ENCODE measurements around the gene DGKI.
"Not testable (repeated sequence)": the region's sequence is repeated elsewhere in the genome, so short reads cannot be mapped to it uniquely, and the experiment has no call there.

Gene DGKI

DNA sequence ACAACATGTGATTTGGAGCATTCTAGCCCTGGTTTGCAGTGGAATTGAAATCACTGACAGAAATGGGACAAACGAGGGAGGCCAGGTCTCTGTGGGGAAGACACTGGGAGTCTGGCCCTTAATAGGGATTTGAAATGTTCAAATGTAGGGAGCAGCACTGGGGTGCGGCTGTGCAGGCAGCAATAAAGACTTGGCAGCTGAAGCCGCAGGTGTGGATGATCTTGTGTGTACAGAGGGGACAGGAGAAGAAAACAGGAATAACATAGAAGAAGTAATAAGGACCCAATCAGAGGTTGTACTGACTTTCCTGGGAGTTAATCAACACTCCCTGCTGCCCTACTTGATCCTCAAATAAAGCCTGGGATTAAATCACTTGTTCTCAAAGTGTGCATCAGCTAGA is 375.6 kb downstream of the DGKI start:
- DNase-seq (ENCODE audit: low spot score): no peak

DNA sequence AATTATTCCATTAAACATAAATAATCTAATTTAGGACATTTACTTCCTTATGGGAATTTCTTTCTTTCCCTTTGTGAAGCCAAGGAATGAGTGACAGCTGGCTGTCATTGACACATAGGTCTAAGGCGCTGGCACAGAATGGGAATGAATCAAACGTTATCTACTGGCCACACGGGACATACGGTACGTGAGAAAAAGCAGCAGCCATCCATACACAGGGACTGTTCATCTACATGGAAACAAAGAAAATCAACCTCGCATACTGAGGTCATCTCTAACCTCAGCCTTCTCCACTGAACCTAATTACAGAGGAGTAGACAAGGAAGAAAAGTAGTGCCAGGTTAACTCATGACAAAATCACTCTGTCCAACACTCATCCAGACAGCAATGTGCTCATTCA is 376.9 kb downstream of the DGKI start:
- no peak for DNase-seq (ENCODE audit: low spot score)

DNA sequence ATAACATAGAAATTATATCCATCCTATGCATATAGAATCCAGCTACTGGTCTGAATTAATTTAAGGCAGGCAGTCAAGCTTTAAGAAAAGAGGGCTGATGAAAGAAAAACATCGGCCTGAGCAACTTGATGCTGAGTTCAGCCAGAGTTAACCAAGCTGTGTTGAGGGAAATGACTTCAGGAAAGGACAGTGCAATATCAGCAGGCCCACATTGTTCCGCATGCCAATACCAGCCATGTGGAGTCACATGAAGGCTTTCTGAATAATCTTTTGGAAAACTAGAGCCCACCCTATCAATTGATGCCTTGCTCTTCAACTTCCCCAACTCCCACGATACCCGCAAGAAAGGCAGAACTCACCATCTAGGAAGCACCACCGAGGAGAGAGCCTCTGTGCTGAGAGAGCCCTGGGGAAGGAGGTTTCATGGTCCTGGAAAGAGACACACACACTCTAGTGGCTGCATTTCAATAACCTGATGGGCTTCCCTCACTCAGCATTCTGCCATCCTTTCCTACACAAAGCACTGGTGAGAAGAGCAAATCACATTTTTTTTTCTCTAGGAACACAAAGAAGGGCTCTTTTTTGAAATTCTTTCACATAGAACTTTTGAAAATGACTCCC is 377.5 kb downstream of the DGKI start:
- no peak for DNase-seq (ENCODE audit: low spot score)

DNA sequence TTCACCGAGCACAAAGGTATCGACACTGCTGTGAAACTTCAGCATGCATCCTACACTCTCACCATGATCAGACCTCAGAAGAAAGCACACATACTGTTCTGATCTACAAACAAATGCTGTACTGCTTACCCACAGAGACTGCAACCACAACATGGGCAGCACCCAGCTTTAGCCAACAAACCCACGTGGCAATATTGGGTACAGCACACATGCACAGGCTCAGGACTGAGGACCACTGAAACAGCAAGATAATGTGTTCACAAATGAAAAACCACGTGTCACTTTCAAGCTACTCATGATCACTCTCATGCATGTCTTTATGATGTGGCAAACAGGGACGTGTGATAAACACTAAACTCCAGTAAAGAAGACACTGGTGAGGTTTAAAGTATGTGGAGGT is 383.9 kb downstream of the DGKI start:
- DNase-seq (ENCODE audit: low spot score): no peak

DNA sequence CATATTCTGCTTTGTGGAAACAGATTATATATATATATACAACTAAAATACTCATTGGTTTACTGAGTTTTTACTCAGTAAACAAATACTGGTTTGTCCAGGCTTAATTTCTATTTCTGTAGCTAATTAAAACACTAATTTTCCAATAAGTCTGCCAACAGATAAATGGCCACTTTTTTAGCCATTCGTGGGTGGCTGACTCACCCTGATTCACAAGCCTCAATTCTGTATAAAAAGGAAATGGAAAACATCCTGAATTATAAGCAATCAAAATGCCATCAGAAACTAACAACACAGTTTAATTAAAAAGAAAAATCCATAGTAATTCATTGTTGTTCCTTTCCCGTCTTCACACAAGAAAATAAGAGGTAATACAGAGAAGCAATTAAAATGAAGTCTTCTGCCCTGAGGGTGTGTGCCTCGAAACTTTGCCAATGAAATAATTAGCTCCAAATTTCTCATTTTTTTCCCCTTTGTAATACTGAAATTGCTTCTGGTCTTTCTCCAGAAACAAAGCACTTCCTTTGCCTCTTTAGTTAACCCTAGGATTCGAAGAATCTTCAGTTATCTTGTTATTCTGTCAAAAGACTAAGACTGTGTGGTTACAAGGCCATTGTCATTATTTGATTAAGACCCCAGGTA is 384.6 kb downstream of the DGKI start:
- peak; percentile 30 for DNase-seq (ENCODE audit: low spot score)

DNA sequence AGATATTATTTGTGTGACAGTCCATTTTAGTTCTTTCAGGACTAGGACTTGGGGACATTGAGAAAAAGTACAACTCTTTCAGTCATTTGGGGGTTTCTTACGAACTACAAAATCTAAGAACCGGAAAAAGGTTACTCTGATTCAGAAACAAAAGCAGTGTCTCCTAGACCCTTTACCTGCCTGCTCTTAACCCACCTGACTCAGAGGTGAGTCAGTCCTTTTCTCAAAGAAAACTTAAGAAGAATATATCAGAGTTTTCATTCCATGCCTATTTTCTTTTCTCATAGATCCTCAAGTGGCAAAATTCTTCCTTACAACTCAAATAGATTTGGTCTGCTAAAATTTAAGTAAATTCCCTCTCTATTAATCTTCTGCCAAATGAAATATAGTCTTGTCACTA is 388.4 kb downstream of the DGKI start:
- no peak for DNase-seq (ENCODE audit: low spot score)

DNA sequence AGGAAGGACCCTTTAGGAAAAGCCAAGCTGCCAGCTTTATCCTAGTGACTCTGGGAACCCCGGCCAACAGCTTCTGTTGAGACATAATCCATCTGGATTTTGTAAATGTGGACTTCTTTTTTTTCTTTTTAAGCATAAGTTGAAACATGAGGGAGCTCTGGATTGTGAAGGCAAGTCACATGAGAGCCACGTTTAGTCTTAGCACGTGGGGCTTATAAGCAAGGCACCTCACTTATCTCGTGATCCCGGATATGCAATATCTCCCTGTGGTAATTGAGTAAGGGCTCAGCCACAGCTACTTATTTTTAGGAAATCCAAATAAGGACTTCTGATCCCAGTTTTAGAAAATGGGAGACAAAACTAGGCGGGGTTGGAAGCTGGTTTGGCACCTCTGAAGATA is 392.0 kb downstream of the DGKI start:
- DNase-seq (ENCODE audit: low spot score): peak; percentile 58

DNA sequence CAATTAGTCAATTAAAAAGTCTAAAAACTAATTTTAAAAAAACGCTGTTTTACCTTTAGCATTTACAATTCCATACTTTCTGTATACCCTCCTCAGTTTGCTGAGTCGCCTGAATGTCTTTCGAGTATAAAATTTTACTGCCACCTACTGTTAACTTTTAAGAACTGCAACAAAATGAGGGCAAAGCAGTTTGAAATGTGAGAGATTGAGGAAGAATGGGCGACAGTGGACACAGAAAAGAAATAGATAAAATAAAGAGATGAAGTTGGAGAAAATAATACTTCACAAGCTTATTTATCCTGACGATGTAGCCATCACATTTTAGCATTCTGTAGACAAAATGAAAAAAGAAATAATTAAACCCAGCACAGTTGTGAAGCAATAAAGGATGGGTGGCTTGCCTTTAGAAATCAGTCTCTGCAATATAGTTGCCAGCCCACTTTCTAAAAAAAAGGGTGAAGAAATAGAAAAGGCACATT is 392.5 kb downstream of the DGKI start:
- peak; percentile 49 for DNase-seq (ENCODE audit: low spot score)

DNA sequence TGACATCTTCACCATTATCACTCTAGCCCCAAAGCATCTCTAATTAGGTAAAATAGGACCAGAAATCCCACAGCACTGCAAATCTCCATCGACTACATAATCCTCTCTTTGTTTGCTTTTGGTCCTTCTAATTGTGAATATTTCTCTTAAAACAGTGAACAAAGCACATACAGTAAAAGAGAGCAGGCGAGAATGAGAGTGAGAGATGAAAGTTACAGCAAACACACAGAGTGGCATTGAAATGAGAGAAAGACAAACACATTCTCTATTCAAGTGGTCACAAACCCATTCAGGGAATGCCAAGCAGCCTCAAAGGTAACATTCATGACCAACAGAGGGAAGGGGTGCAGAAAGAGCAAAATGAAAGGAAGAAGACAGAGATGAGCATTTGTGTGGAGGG is 393.4 kb downstream of the DGKI start:
- DNase-seq (ENCODE audit: low spot score): no peak

DNA sequence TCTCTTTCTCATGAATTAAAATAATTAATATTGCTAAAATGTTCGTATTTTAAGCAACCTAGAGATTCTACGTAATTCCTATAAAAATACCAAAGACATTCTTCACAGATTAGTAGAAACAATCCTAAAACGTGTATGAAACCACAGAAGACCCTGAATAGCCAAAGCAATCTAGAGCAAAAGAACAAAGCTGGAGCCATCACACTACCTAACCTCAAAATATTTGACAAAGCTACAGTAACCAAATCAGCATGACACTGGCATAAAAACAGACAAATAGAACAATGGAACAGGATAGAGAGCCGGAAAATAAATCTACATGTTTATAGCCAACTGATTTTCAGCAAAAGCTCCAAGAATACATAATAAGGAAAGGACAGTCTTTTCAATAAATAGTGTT is 397.8 kb downstream of the DGKI start:
- DNase-seq (ENCODE audit: low spot score): no peak

DNA sequence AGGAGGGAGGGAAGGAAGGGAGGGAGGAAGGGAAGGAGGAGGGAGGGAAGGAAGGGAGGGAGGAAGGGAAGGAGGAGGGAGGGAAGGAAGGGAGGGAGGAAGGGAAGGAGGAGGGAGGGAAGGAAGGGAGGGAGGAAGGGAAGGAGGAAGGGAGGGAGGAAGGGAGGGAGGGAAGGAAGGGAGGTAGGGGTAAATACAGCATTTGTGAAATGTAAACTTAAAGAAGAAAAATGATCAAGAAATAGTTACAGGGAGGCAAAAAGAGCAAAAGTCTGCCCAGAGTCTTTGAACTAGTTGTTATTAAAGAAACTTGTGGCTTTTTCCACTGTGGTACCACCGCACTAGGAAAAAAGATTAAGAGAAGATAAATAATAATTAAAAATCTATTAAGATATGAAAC is 398.2 kb downstream of the DGKI start:
- DNase-seq (ENCODE audit: low spot score): not testable (repeated sequence)

DNA sequence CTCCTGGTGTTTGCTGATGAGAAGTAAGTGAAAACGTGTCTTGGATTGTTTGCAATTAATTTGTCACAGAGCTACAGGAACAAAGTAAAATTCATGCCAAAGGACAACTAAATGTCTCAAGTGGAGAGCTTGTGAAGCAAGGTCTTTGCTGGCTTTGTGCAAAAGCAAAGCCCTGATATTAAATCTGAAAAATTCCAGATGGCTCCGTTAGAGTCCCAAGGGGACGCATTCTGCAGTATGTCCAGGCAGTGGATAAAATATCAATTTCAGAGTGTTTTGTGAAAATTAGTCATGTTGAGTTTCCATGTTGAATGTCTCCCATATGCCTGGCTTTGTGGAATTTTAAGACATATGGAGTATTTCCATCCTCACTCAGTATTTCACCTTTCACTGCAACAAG is 400.7 kb downstream of the DGKI start:
- no peak for DNase-seq (ENCODE audit: low spot score)

DNA sequence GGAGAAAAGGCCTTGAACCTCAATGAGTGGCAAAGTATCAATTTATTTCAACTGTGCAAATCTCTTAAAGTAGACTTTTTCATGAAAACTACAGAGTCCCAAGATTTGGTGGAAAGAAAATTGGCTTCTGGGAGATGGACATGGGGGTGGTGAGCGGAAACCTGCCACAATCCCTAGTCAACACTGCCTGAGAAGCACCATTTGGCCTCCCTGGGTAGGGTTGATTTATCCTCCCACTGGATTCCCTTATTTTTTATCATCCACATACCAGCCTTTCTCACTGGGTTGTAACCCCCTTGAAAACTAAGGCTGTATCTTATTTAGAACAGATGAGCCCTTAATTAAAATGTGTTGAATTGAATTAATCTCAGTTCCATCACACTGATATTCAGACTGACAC is 401.5 kb downstream of the DGKI start:
- no peak for DNase-seq (ENCODE audit: low spot score)

DNA sequence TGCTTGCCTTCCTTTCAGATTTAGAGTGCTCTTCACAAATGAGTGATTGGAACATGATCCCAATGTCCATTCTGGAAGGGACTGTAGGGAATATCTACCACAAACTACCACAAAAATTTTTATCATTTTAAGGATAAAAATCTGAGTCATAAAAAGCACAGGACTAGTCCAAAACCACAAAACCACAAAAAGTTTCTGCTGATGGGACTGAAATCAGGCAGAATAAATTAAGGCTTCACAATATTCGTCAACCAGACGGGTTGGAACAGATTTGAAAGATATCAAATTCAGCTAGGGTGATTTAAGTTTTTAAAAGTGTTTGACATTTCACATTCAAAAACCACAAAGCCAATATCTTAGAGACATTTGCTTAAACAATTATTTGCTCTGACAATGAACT is 403.2 kb downstream of the DGKI start:
- peak; percentile 32 for DNase-seq (ENCODE audit: low spot score)

DNA sequence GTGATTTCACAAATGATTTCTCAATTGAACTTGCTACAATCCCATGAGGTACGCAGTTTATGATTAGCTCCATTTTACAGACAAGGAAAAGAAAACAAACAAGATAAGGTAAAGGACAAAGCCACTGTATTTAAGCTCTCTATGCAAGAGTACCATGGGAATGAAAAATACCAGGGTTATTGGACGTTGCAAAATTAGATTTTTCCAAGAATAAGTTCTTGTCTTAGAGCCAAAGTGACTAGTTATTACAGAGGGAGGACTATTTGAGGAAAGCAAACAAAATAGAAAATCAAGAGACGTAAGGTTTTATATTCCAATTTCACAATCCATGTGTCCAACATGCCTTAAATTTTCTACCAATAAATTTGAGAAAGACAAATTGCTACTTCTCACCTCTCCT is 405.3 kb downstream of the DGKI start:
- no peak for DNase-seq (ENCODE audit: low spot score)

DNA sequence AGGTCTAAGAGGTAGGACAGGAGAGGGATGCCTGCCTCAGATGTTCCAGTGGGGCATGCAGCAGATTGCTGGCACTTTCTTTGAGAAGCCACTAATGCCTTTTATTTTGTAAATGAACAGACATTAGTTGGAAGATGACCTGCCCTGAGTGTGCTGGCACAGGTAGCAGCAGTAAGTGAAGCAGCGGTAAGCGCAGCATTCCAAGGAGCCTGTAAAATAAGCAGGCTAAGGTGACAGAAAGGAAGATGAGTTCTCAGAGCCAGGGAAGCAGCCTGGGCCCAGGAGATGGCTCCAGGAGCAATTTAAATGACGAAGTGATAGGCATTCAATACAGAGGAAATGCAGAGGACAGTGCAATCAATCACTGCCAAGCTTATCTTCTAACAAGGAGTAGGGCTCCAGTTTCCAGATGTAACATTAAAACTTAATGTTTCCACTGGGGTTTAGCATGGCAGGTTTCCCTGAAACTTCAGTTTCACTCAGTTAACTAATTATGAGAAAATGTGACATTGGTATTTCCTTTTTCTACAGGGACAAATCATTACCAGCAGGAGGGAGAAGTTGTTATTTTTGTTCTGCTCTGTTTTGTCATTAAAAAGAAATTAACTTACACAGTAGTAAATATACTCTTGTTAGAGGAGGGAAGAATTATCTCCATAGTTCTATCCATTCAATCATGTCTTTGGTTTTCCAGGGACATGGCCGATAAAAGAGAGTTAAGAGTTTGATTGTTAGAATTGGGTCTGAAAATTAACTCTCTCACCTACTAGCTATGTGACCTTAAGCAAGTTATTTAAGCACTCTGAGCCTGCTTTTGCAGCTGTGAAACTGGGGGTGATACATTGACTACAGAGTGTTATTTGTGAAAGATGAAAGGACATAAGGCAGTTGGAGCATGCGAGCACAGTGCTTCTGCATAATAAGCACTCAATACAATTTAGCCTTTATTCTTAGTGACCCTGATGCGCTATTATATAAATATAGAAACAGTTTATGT is 406.6 kb downstream of the DGKI start:
- DNase-seq (ENCODE audit: low spot score): peak; percentile 25

DNA sequence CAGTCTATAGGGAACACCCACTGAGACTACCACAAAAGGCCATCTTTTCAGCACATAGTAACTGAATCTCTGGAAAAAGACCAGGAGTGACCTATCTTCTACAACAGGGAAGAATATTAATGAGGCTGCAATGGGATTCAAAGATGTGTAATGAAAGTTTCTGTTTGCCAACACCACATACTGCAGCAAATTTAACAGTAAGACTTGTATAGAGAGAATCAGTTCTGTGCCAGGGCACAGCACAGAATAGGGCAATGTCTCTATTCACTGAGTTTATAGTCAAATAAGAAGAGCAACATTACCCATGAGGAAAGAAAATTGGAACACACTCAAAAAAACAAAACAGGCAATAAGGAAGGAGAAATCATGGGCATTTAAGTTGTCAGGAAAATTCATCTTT is 411.8 kb downstream of the DGKI start:
- DNase-seq (ENCODE audit: low spot score): no peak

DNA sequence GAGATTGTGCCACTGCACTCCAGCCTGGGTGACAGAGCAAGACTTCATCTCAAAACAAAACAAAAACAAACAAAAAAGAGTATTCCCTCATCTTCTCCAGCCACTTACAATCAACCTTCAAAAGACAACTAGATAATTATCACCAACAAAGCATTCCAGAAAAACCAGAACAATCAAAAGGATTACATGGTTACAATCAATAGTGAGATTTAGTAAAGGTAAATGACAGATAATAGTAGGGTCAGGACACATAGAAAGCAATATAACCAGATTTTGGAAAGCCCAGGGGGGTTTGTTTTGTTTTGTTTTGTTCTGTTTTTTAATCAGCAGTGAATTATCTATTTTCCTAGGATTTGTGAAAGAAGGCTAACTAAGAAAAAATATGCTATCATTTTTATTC is 412.2 kb downstream of the DGKI start:
- no peak for DNase-seq (ENCODE audit: low spot score)

DNA sequence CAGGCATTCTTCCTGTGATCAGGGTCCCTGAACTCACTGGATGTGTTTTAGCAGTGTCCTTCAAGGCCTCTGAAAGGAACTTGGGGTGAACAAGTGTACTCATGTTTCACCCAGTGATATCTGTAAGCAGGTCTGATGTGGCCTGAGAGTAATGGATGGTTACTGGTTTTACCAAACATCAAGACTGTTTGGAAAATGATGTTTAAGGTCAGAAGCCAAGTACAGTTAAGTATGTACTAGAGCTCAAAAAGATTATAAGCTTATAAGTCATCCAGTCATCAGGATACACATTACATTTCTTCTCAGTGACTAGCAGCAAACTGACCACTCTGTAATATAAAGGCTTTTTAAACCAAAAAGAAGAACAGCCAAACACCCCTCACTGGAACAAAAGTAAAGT is 423.5 kb downstream of the DGKI start:
- DNase-seq (ENCODE audit: low spot score): no peak

DNA sequence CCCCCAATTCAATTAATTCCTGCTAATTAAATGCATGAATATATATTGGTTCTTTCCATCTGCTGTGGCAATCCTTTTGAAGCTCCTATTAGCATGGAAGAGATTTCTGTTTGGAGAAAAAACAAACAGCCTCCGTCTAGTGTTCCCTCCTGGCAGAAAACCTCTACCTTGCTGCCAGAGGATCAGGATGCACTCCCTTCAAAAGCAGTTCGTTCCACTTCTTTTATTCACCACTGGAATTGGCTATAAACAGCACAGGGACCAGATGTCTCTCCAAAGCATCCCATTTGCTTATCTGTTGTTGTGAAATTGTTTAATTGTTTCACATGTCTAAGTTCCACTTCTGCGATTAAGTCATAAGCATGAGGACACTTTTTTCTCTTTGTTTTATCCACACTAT is 425.4 kb downstream of the DGKI start:
- DNase-seq (ENCODE audit: low spot score): peak; percentile 20

DNA sequence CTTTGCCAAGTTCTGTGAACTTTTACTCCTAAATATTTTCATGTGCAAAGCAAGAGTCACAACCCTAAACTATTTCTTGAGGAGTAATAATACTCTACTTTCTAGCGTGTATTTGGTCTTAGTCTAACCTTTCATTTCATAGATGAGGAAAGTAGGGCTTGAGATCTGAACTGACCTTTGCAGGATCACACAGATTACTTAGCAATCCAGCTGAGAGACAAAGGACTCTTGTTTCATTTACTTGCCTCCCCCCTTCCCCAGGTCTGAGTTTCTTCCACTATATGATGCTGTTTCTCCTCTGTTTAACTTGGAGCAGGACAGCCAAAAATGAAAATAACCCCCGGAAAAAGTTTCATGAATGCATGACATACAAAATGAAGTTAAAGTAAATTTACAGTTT is 427.9 kb downstream of the DGKI start:
- no peak for DNase-seq (ENCODE audit: low spot score)

DNA sequence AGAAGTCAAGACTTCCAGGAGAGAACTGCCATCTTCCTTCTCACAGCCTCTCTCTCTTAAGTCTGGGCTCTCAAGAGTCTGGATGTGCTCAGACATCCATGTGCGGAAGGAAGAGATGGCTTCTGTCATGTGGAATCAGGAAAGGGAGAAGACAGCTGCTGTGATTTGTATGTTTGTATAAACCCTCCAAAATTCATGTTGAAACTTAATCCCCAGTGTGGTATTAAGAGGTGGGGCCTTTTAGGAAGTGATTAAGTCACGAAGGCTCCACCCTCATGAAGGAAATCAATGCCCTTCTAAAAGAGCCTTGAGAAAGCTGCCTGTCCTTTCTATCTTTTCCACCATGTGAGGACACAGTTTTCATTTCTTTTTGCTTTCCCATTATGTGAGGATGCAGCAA is 429.3 kb downstream of the DGKI start:
- no peak for DNase-seq (ENCODE audit: low spot score)

DNA sequence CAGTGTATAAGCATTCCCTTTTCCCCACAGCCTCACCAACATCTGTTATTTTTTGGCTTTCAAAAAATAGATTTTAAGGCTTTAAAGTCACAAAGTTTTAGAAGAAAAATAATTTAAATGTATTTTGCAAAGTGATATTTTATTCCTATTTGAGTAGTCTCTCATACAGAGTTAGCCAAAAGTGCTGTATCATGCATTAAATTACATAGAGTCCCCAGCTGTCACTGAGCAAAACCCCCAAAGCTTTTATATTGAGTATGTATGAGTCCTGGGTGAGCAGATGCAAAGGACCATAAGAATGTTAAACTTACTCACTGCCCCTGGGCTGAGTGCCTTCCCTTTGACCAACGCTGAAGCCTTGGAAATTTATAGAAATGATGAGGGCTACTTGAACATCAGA is 432.9 kb downstream of the DGKI start:
- no peak for DNase-seq (ENCODE audit: low spot score)
